Measurements from ENCODE around the gene RHBDD2. TPM values are rescaled to one million over a fixed set of nuclear protein-coding genes. Genes with fewer than 3 reads are reported as not detected.

Gene RHBDD2
- polyA plus RNA-seq, 1 donor from 2014 or later: 76.4 TPM

DNA sequence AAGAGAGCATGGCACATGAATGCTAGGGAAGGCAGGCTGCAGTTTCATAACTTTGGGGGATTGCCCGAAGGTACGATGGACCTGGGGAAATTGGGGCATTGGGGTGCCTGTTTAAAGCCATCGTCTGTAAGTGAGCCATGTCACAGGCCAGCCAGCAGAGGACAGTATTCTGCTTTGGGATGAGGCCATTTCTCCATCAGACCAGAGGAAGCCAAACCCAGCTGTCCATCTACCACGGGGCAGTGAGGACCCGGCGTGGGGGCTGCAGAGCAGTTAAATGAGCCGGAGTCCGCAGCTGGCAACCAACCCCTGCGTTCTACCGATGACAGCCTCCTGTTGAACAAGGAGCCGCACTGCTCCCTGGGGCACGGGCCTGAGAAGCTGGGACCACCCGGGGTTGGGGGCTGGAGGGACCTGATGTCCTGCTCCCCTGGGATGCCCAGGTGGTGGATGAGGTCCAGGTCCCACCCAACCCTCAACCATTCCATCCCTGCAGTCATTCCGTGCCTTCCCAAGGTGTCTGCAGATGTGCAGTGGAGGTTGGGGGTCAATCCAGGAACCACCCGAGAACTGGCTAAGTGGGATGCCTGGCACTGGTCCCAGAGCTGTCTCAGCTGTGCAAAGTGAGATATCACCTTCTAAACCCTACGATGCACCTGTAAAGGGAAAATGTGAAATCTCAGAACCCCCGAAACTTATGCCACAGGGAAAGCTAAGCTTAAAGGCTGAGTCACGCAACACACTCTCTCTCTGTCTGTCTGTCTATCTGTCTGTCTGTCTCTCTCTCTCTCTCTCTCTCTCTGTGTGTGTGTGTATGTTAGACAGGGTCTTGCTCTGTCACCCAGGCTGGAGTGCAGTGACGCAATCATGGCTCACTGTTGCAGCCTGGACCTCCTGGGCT lies 12.1 kb upstream of the RHBDD2 start:
- Histone ChIP-seq H3K4me3 (ENCODE audit: low read length) (no peak overlapping the region), H3K9me3 (ENCODE audit: low read length) (no peaks in the 10 kb centered on the region), H3K9ac (ENCODE audit: low read length) (no peak overlapping the region), H4K20me1 (ENCODE audit: insufficient read depth) (no peaks in the 10 kb centered on the region), H3K9me2 (ENCODE audit: insufficient read depth, low read length) (no peaks in the 10 kb centered on the region), H3F3A (ENCODE audit: insufficient read depth, low read length, poor library complexity, severe bottlenecking) (no peaks in the 10 kb centered on the region), H3K36me3 (ENCODE audit: insufficient read depth, low read length) (no peaks in the 10 kb centered on the region), H3K27ac (ENCODE audit: low read length) (no peak overlapping the region), H3K79me2 (replicated peaks; ENCODE audit: insufficient read depth, low read length) (no peaks in the 10 kb centered on the region), H3K4me2 (ENCODE audit: low read length) (no peak overlapping the region), H3K27me3 (ENCODE audit: insufficient read depth, low read depth, low read length) (no peaks in the 10 kb centered on the region), H2AFZ (ENCODE audit: low read depth, low read length) (no peak overlapping the region)
- TF ChIP-seq, protein P1, sequence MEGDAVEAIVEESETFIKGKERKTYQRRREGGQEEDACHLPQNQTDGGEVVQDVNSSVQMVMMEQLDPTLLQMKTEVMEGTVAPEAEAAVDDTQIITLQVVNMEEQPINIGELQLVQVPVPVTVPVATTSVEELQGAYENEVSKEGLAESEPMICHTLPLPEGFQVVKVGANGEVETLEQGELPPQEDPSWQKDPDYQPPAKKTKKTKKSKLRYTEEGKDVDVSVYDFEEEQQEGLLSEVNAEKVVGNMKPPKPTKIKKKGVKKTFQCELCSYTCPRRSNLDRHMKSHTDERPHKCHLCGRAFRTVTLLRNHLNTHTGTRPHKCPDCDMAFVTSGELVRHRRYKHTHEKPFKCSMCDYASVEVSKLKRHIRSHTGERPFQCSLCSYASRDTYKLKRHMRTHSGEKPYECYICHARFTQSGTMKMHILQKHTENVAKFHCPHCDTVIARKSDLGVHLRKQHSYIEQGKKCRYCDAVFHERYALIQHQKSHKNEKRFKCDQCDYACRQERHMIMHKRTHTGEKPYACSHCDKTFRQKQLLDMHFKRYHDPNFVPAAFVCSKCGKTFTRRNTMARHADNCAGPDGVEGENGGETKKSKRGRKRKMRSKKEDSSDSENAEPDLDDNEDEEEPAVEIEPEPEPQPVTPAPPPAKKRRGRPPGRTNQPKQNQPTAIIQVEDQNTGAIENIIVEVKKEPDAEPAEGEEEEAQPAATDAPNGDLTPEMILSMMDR (IDR thresholded peaks at IDR 0.05; ENCODE audit: poor library complexity, severe bottlenecking): peak; percentile 56
- TF ChIP-seq POLR2AphosphoS5 (IDR thresholded peaks at IDR 0.05) (no peak), RAD21 (conservative IDR thresholded peaks at IDR 0.05) (peak; percentile 61), MXI1 (conservative IDR thresholded peaks at IDR 0.05; ENCODE audit: poor library complexity, severe bottlenecking) (no peak), SMC3 (conservative IDR thresholded peaks at IDR 0.05; ENCODE audit: poor library complexity) (peak; percentile 69)
- TF ChIP-seq, protein P2, sequence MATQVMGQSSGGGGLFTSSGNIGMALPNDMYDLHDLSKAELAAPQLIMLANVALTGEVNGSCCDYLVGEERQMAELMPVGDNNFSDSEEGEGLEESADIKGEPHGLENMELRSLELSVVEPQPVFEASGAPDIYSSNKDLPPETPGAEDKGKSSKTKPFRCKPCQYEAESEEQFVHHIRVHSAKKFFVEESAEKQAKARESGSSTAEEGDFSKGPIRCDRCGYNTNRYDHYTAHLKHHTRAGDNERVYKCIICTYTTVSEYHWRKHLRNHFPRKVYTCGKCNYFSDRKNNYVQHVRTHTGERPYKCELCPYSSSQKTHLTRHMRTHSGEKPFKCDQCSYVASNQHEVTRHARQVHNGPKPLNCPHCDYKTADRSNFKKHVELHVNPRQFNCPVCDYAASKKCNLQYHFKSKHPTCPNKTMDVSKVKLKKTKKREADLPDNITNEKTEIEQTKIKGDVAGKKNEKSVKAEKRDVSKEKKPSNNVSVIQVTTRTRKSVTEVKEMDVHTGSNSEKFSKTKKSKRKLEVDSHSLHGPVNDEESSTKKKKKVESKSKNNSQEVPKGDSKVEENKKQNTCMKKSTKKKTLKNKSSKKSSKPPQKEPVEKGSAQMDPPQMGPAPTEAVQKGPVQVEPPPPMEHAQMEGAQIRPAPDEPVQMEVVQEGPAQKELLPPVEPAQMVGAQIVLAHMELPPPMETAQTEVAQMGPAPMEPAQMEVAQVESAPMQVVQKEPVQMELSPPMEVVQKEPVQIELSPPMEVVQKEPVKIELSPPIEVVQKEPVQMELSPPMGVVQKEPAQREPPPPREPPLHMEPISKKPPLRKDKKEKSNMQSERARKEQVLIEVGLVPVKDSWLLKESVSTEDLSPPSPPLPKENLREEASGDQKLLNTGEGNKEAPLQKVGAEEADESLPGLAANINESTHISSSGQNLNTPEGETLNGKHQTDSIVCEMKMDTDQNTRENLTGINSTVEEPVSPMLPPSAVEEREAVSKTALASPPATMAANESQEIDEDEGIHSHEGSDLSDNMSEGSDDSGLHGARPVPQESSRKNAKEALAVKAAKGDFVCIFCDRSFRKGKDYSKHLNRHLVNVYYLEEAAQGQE (IDR thresholded peaks at IDR 0.05; ENCODE audit: borderline replicate concordance): no peak

DNA sequence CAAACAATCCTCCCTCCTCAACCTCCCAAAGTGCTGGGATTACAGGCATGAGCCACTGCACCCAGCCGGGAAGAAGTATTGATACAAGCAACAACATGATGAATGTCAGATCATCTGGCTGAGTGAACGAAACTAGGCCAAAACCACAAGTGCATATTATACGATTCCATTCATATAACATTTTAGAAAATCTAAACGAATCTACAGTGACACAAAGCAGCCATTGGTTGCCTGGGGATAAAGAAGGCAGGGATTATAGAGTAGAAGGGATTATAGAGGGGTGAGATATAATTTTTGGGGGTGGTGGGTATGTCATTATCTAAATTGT lies 11.5 kb upstream of the RHBDD2 start:
- no peaks in the 10 kb centered on the region for H3K27me3 ChIP-seq (ENCODE audit: insufficient read depth, low read depth, low read length)
- no peaks in the 10 kb centered on the region for H3F3A ChIP-seq (ENCODE audit: insufficient read depth, low read length, poor library complexity, severe bottlenecking)
- no peak overlapping the region for H3K9ac ChIP-seq (ENCODE audit: low read length)
- no peaks in the 10 kb centered on the region for H3K79me2 ChIP-seq (replicated peaks; ENCODE audit: insufficient read depth, low read length)
- no peaks in the 10 kb centered on the region for H4K20me1 ChIP-seq (ENCODE audit: insufficient read depth)
- H3K9me3 ChIP-seq (ENCODE audit: low read length): no peaks in the 10 kb centered on the region
- H3K9me2 ChIP-seq (ENCODE audit: insufficient read depth, low read length): no peaks in the 10 kb centered on the region
- TF ChIP-seq EZH2 (IDR thresholded peaks at IDR 0.05; ENCODE audit: borderline replicate concordance, insufficient read depth, low read length, poor library complexity, severe bottlenecking) (no peak), SMC3 (conservative IDR thresholded peaks at IDR 0.05; ENCODE audit: poor library complexity) (no peak), TAF1 (IDR thresholded peaks at IDR 0.05; ENCODE audit: low read depth) (no peak)
- H2AFZ ChIP-seq (ENCODE audit: low read depth, low read length): no peak overlapping the region
- H3K36me3 ChIP-seq (ENCODE audit: insufficient read depth, low read length): no peaks in the 10 kb centered on the region
- H3K4me2 ChIP-seq (ENCODE audit: low read length): no peak overlapping the region
- no peak overlapping the region for H3K4me3 ChIP-seq (ENCODE audit: low read length)
- no peak overlapping the region for H3K27ac ChIP-seq (ENCODE audit: low read length)
